ENCODE data around the gene SLC25A44.

The SLC25A44 gene

GRCh38 chr1:156164125-156164831, 29.6 kb upstream of the SLC25A44 start:
- no peak for TF ChIP-seq ISL1 (CRISPR knock-in tag; IDR thresholded peaks at IDR 0.05)
- no peak for TF ChIP-seq GLIS3 (CRISPR knock-in tag; IDR thresholded peaks at IDR 0.05)
- TF ChIP-seq POU6F1 (CRISPR knock-in tag; IDR thresholded peaks at IDR 0.05; ENCODE audit: borderline replicate concordance, low read depth), result no peak
- no peak for TF ChIP-seq CREB5 (CRISPR knock-in tag; IDR thresholded peaks at IDR 0.05; ENCODE audit: low read depth)
- TF ChIP-seq PPARA (CRISPR knock-in tag; IDR thresholded peaks at IDR 0.05; ENCODE audit: borderline replicate concordance), result no peak
- no peak for TF ChIP-seq ARNTL (CRISPR knock-in tag; IDR thresholded peaks at IDR 0.05; ENCODE audit: borderline replicate concordance, low read depth)
- TF ChIP-seq ZFP30 (CRISPR knock-in tag; IDR thresholded peaks at IDR 0.05), result no peak
- no peak for ATAC-seq

GRCh38 chr1:156165083-156165482, 28.8 kb upstream of the SLC25A44 start:
- no peak for ATAC-seq
- TF ChIP-seq CREB5 (CRISPR knock-in tag; IDR thresholded peaks at IDR 0.05; ENCODE audit: low read depth) (no peak), CSDC2 (CRISPR knock-in tag; IDR thresholded peaks at IDR 0.05) (no peak), TSHZ2 (CRISPR knock-in tag; IDR thresholded peaks at IDR 0.05) (no peak), ZFP30 (CRISPR knock-in tag; IDR thresholded peaks at IDR 0.05) (no peak), ZNF8 (CRISPR knock-in tag; IDR thresholded peaks at IDR 0.05) (no peak), ZNF70 (CRISPR knock-in tag; IDR thresholded peaks at IDR 0.05) (no peak), OSR1 (CRISPR knock-in tag; IDR thresholded peaks at IDR 0.05) (no peak), ZNF565 (CRISPR knock-in tag; conservative IDR thresholded peaks at IDR 0.05; ENCODE audit: low read depth) (no peak), ZC3H10 (CRISPR knock-in tag; IDR thresholded peaks at IDR 0.05) (no peak), ESRRG (CRISPR knock-in tag; IDR thresholded peaks at IDR 0.05) (no peak), SNAI2 (CRISPR knock-in tag; IDR thresholded peaks at IDR 0.05) (no peak), GLIS3 (CRISPR knock-in tag; IDR thresholded peaks at IDR 0.05) (no peak), PPARA (CRISPR knock-in tag; IDR thresholded peaks at IDR 0.05; ENCODE audit: borderline replicate concordance) (no peak), PATZ1 (CRISPR knock-in tag; IDR thresholded peaks at IDR 0.05; ENCODE audit: borderline replicate concordance) (no peak)

- TF ChIP-seq TCF4 (CRISPR knock-in tag; IDR thresholded peaks at IDR 0.05; ENCODE audit: borderline replicate concordance) (no peak), ZFP30 (CRISPR knock-in tag; IDR thresholded peaks at IDR 0.05) (no peak), ZFP3 (CRISPR knock-in tag; IDR thresholded peaks at IDR 0.05) (no peak), ZC3H10 (CRISPR knock-in tag; IDR thresholded peaks at IDR 0.05) (no peak), TSHZ2 (CRISPR knock-in tag; IDR thresholded peaks at IDR 0.05) (no peak), CSDC2 (CRISPR knock-in tag; IDR thresholded peaks at IDR 0.05) (no peak), BACH2 (CRISPR knock-in tag; IDR thresholded peaks at IDR 0.05; ENCODE audit: borderline replicate concordance) (no peak), ESRRG (CRISPR knock-in tag; IDR thresholded peaks at IDR 0.05) (no peak), SNAI2 (CRISPR knock-in tag; IDR thresholded peaks at IDR 0.05) (no peak)
- no peak for ATAC-seq
These were observed 26.4 kb upstream of the SLC25A44 start for GRCh38 chr1:156167536-156167935.
